GM18502 (cell line): ENCODE results near the gene MTUS2.

Source experiments
- ATAC-seq: cut with Tn5 transposase; IDR thresholded peaks from one replicate; pipeline ENCODE4 v1.9.1; 2021; ENCODE audit warnings: mild to moderate bottlenecking; ENCODE audit not compliant: unreplicated experiment, poor library complexity

The MTUS2 gene

GRCh38 chr13:29529754-29530153 is 709.6 kb downstream of the MTUS2 start:
- no peak for ATAC-seq

GRCh38 chr13:29530901-29531300 is 710.8 kb downstream of the MTUS2 start:
- no peak for ATAC-seq

GRCh38 chr13:29532116-29532515 is 712.0 kb downstream of the MTUS2 start:
- no peak for ATAC-seq

- no peak for ATAC-seq
Measured at GRCh38 chr13:29532821-29533220, 712.7 kb downstream of the MTUS2 start.

- ATAC-seq, result no peak
Measured at GRCh38 chr13:29534083-29534482, 713.9 kb downstream of the MTUS2 start.

- no peak for ATAC-seq
Measured at GRCh38 chr13:29535663-29536655, 715.8 kb downstream of the MTUS2 start.

GRCh38 chr13:29536853-29537252 is 716.7 kb downstream of the MTUS2 start:
- no peak for ATAC-seq

- no peak for ATAC-seq
Measured at GRCh38 chr13:29537736-29538651, 717.9 kb downstream of the MTUS2 start.

GRCh38 chr13:29538652-29539040 is 718.5 kb downstream of the MTUS2 start:
- no peak for ATAC-seq

- no peak for ATAC-seq
Measured at GRCh38 chr13:29539856-29540255, 719.7 kb downstream of the MTUS2 start.

GRCh38 chr13:29540334-29540733 is 720.2 kb downstream of the MTUS2 start:
- ATAC-seq, result no peak

GRCh38 chr13:29540799-29541198 is 720.7 kb downstream of the MTUS2 start:
- ATAC-seq, result no peak

- no peak for ATAC-seq
Measured at GRCh38 chr13:29541400-29541799, 721.3 kb downstream of the MTUS2 start.

- no peak for ATAC-seq
Measured at GRCh38 chr13:29542381-29542780, 722.2 kb downstream of the MTUS2 start.

GRCh38 chr13:29543230-29544215 is 723.4 kb downstream of the MTUS2 start:
- peak; percentile 100 for ATAC-seq

GRCh38 chr13:29545988-29546387 is 725.8 kb downstream of the MTUS2 start:
- ATAC-seq, result no peak

- ATAC-seq, result no peak
Measured at GRCh38 chr13:29546662-29547061, 726.5 kb downstream of the MTUS2 start.

GRCh38 chr13:29547153-29547552 is 727.0 kb downstream of the MTUS2 start:
- no peak for ATAC-seq

GRCh38 chr13:29548722-29549121 is 728.6 kb downstream of the MTUS2 start:
- no peak for ATAC-seq
